ENCODE results near the gene FANCL. TPM values are rescaled to one million over a fixed set of nuclear protein-coding genes. Genes with fewer than 3 reads are reported as not detected.

FANCL gene
- polyA plus RNA-seq, 1 experiment, result 18.8 TPM

GRCh38 chr2:58131191-58132011 is 109.7 kb downstream of the FANCL start:
- no peaks in the 10 kb centered on the region for H3K9me3 ChIP-seq (ENCODE audit: control insufficient read depth, insufficient read depth, low read length)
- H3K27ac ChIP-seq (ENCODE audit: low read depth, low read length), result no peak overlapping the region
- peak; percentile 36; the same call in 1 of the 2 replicates for TF ChIP-seq CTCF (IDR thresholded peaks at IDR 0.05; ENCODE audit: low read depth, low read length)
- H3K4me3 ChIP-seq (ENCODE audit: low read depth, low read length), result no peak overlapping the region
- no peaks in the 10 kb centered on the region for H3K27me3 ChIP-seq (ENCODE audit: control insufficient read depth, insufficient read depth, low read length)
- POLR2A ChIA-PET, result no interaction called here
- DNase-seq (ENCODE audit: low read depth, low spot score), result no peak
- CTCF ChIA-PET, result interaction anchor here (0.7 to 1.7 kb wide), 3 partner anchors 13 to 372 kb away, joined by 3 to 12 read pairs (median 3); no protein-coding TSS in a partner anchor

GRCh38 chr2:58130238-58130637 is 110.9 kb downstream of the FANCL start:
- DNase-seq (ENCODE audit: low read depth, low spot score), result no peak
- no peak for TF ChIP-seq CTCF (IDR thresholded peaks at IDR 0.05; ENCODE audit: low read depth, low read length)
- CTCF ChIA-PET, result interaction anchor here (1.4 kb wide), 1 partner anchor 224 kb away, joined by 4 read pairs; no protein-coding TSS in a partner anchor
- Histone ChIP-seq H3K9me3 (ENCODE audit: control insufficient read depth, insufficient read depth, low read length) (no peaks in the 10 kb centered on the region), H3K27ac (ENCODE audit: low read depth, low read length) (no peak overlapping the region), H3K4me3 (ENCODE audit: low read depth, low read length) (no peak overlapping the region), H3K27me3 (ENCODE audit: control insufficient read depth, insufficient read depth, low read length) (no peaks in the 10 kb centered on the region)
- POLR2A ChIA-PET, result no interaction called here

- CTCF ChIA-PET, result no interaction called here
- no peak for TF ChIP-seq CTCF (IDR thresholded peaks at IDR 0.05; ENCODE audit: low read depth, low read length)
- no peak for DNase-seq (ENCODE audit: low read depth, low spot score)
- H3K27me3 ChIP-seq (ENCODE audit: control insufficient read depth, insufficient read depth, low read length), result no peaks in the 10 kb centered on the region
- no peak overlapping the region for H3K4me3 ChIP-seq (ENCODE audit: low read depth, low read length)
- H3K9me3 ChIP-seq (ENCODE audit: control insufficient read depth, insufficient read depth, low read length), result no peaks in the 10 kb centered on the region
- H3K27ac ChIP-seq (ENCODE audit: low read depth, low read length), result no peak overlapping the region
- POLR2A ChIA-PET, result no interaction called here
These were observed 114.0 kb downstream of the FANCL start for GRCh38 chr2:58127111-58127510.

- DNase-seq (ENCODE audit: low read depth, low spot score), result no peak
- POLR2A ChIA-PET, result no interaction called here
- Histone ChIP-seq H3K4me3 (ENCODE audit: low read depth, low read length) (no peak overlapping the region), H3K27ac (ENCODE audit: low read depth, low read length) (no peak overlapping the region), H3K27me3 (ENCODE audit: control insufficient read depth, insufficient read depth, low read length) (no peaks in the 10 kb centered on the region), H3K9me3 (ENCODE audit: control insufficient read depth, insufficient read depth, low read length) (no peaks in the 10 kb centered on the region)
- CTCF ChIA-PET, result no interaction called here
- no peak for TF ChIP-seq CTCF (IDR thresholded peaks at IDR 0.05; ENCODE audit: low read depth, low read length)
These were observed 118.6 kb downstream of the FANCL start for GRCh38 chr2:58122540-58122939.

- TF ChIP-seq CTCF (IDR thresholded peaks at IDR 0.05; ENCODE audit: low read depth, low read length), result no peak
- no peak for DNase-seq (ENCODE audit: low read depth, low spot score)
- ChIA-PET CTCF (no interaction called here), POLR2A (no interaction called here)
- Histone ChIP-seq H3K4me3 (ENCODE audit: low read depth, low read length) (no peak overlapping the region), H3K27me3 (ENCODE audit: control insufficient read depth, insufficient read depth, low read length) (no peaks in the 10 kb centered on the region), H3K27ac (ENCODE audit: low read depth, low read length) (no peak overlapping the region), H3K9me3 (ENCODE audit: control insufficient read depth, insufficient read depth, low read length) (no peaks in the 10 kb centered on the region)
These were observed 119.1 kb downstream of the FANCL start for GRCh38 chr2:58122040-58122439.
